Bone marrow (tissue), 2 donors: ENCODE data around the gene TKFC.

Experiments used
- DNase-seq, 2 donors: peaks; one replicate each; lab custom pipeline; 2025; lab: John Stamatoyannopoulos, UW

The TKFC gene

DNA sequence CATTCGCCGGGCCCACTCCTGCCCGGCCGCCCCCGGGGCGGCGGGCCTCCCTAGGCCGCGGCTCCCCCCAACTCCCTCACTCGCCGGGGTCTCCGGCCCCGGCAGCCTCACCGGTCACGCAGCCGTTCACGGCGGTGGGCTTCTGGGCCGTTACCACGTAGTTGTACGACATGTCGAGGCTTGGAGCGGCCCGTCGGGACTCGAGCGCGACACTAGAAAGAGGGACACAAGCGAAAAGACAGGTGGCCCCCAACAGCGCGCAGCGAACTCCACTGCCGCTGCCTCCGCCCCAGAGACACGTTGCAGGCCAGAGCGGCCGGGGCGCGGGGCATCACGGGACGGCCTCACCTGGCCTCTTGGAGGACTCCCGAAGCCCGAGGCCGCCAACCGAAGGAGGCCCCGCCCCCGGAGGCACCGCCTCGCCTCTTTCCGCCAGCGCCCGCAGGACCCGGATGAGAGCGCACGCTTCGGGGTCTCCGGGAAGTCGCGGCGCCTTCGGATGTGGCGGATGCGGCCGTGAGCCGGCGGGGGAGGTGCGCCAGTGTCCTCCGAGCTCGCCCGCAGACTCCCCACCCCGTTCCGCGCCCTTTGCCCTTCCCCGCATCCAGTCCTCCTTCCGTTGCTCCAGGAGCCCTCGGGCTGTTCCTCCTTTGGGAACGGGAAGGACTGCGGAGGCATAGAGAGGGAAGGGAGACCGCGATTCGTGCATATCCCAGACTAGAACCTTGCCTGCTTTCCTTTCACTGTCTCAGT lies at the start of gene TKFC, which contains the start of gene DDB1:
Gene TKFC, plus strand, starts transcription at position 432 of the 753 bp plus-strand sequence. CDS start 1,501 bp downstream, outside the sequence.
Gene DDB1, minus strand, starts transcription at position 309 of the 753 bp plus-strand sequence. Its CDS starts 137 bp downstream, at position 172.
- peak; percentile 67 to 77 for DNase-seq

- DNase-seq, result no peak
Measured at GRCh38 chr11:61283613-61284012, 49.4 kb upstream of the TKFC start.

GRCh38 chr11:61287338-61287977 lies 45.6 kb upstream of the TKFC start:
- no peak for DNase-seq

- no peak for DNase-seq
Measured at GRCh38 chr11:61290905-61291690, 41.9 kb upstream of the TKFC start.

GRCh38 chr11:61292356-61292755 lies 40.7 kb upstream of the TKFC start:
- DNase-seq, result no peak

DNA sequence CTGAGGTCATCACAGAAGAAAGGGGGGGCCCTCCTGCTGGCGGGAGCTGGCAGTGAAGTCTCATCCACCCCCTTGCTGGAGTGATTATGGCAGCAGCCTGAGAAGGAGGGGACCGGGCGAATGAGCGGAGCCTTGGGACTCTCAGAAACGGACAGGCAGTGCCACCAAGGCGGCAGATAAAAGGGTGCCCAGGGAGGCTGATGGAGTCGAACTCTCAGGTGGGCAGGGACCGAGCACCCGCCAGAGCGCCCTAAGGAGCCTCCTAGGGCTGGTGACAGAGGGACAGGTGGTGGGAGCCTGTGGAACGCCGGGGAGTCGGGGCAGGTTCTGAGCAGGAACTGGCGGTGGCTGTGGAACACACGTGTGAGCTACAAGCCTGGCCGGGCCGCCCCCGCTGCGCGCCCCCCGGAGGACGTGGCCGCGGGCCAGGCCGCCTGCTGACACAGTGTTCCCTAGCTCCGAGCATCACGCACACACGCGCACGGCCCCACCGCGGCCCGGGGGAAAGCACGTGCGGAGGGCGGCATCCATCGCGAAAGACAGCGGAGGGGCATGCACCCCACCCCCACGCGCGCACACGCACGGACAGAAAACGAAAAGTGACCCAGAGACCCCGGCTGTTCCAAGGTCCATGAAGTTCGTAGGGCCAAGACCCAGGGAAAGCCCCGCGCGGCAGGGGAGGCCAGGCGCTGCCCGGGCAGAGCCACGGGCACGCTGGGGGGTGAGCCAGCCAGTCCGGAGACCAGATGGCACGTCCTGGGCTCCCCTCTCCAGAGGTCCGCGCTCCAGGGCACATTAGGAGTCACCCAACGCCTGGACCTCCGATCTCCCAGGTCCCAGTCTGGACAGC lies 38.9 kb upstream of the TKFC start:
- DNase-seq, result peak in 1 of 2 donors; percentile 17

DNA sequence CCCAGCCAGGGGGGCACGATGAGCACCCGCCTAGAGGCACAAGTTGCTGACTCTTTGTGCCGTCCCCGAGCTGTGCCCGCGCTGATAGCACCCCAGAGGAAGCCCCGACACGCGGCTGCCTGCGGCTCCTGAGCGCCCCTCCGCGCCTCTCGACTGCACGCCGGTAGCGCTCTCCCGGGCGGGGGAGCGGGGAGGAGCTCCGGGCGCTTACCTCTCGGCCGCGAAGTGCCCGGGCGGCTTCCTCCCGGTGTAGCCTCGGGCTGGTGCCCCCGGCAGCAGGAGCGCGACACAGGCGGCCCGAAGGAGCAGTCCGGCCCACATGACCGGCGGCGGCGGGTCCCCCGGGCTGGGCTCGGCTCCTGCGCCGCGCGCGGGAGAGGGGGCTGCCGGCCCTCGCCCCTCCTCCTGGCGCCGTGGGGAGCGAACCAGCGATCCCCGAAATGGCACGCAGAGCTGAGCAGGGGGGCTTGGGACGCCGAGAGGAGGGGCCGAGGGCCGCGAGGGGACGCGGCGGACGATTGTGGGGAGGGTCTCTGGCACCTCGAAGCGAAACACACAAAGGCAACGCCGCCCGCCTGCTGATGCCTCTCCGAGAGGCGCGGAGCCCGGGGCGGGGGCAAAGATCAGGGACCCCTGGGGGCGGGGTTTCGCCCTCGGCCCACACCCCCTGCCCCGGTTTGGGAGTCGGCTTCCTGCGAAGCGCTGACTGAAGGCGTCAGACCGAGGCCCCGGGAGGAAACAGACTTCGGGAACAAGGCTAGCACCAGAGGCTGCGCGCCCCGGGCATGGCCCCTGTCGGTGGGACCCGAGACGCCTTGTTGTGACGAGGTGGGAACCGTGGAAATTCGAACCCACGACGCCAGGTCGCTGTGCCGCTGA lies 38.1 kb upstream of the TKFC start, which contains the start of gene VWCE:
Gene VWCE, minus strand, starts transcription at position 600 of the 879 bp plus-strand sequence. Its CDS starts 279 bp downstream, at position 321.
- DNase-seq, result peak in 1 of 2 donors; percentile 51

DNA sequence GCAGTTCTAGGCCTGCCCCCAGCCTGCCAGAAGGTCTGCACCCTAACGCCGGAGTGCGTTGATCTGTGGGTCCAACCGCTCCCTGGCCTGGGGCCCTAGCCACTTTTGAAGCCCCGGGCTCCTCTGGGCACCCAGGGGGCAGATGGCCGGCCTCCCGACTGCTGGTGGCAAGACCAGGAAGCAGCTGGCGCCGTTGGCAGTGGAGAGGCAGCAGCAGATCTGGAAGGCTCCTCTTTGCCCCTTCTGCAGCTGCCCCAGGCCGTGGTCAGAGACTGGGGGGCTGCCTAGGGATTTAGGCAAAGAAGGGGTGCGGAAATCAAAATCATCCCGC lies 37.5 kb upstream of the TKFC start:
- DNase-seq, result no peak

- DNase-seq, result no peak
Measured at GRCh38 chr11:61297341-61297740, 35.7 kb upstream of the TKFC start.

- DNase-seq, result no peak
Measured at GRCh38 chr11:61297746-61298145, 35.3 kb upstream of the TKFC start.

GRCh38 chr11:61298663-61299244 lies 34.3 kb upstream of the TKFC start:
- DNase-seq, result no peak

GRCh38 chr11:61302550-61302949 lies 30.5 kb upstream of the TKFC start:
- DNase-seq, result no peak

DNA sequence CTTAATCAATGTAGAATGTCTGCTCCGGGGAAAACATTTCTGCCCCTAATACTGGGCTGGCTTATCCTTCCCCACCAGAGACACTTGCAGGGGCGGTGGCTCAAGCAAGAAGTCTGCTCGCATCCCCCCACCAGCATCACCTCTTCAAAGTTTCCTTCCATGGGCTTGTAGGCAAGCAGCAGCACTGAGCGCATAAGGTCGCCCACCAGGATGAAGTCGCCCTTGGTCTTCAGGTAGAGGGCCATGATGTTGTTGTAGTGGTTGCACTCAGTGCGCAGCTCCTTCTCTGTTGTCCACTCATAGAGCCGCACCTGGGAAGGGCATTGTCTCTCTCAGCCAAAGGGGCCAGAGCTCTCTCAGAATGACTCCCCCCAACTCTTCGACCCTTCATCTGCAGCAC lies 29.3 kb upstream of the TKFC start:
- DNase-seq, result no peak

- no peak for DNase-seq
Measured at GRCh38 chr11:61305417-61305816, 27.6 kb upstream of the TKFC start.

DNA sequence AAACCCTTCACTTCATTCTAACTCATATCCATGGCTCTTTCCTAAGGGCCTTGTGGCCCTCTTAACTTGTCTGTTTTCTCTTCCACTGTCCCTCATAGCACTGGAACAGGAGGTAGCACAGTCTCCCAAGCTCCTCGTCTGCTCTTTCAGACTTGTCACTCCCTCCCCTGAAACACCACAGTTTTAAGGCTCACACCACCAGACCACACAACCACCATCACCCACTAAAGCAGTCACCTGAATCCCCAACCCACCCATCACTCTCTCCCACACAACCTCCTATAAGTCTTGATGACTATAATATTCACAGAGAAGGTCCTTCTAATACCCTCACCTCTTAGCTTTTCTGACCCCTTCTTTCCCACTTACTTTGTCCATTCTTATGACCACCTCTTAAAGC lies 26.8 kb upstream of the TKFC start:
- no peak for DNase-seq

- no peak for DNase-seq
Measured at GRCh38 chr11:61307354-61307753, 25.7 kb upstream of the TKFC start.

DNA sequence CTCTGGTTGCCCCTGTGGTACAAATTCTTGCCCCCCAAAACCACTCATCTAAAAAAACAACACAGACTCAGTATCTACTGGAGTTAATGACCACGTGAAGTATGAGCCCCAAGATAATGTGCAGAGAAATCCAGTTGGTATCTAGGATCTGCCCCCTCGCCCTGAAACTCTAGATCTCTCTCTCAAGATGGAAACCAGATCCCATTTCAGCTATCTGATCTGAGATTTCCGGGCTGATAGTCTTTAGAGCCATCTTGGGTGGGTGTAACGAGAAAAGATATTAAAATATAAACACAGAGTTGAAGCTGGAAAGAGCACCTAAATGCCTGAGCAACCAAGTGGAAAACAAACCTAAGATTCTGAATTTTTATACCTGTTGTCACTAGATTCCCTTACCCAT lies 23.9 kb upstream of the TKFC start:
- DNase-seq, result no peak

DNA sequence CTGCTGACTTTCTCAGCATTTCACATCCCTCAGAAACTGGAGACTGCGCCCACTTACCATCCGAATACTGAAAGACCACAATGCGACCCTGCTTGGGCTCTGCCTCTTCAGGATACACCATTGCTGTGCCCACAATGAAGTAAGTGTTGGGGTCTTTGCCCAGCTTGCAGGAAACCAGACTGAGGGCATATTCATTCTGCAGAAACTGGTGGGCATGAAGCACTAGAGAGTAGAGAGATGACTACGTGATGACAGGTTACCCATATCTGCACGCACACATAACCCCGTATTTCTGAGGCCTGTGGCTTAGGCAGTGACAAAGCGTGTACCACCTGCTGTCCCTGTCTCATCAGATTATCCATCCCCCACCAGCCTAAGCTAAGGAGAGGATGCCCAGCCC lies 23.3 kb upstream of the TKFC start:
- no peak for DNase-seq

DNA sequence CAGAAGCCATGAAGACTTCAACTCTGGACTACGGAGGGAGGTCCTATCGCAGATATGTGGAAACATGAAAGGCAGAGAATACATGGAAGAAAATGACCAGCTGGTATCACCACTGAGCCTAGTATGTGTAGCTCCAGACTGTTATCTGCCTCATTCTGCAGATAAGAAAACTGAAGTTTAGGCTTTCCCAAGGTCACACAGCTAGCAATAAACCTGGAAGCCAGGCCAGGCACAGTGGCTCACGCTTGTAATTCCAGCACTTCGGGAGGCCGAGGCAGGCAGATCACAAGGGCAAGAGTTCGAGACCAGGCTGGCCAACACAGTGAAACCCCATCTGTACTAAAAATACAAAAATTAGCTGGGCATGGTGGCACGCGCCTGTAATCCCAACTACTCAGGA lies 22.3 kb upstream of the TKFC start:
- DNase-seq, result no peak

- DNase-seq, result no peak
Measured at GRCh38 chr11:61315260-61315659, 17.8 kb upstream of the TKFC start.
